GM19023 (cell line): Measurements from ENCODE around the gene FOXL2NB.

Experiments used
- ATAC-seq: cut with Tn5 transposase; IDR thresholded peaks from one replicate; pipeline ENCODE4 v1.9.1; 2021; ENCODE audit warnings: mild to moderate bottlenecking, moderate library complexity; ENCODE audit not compliant: unreplicated experiment

Gene FOXL2NB

GRCh38 chr3:138928727-138929372 is 18.2 kb upstream of the FOXL2NB start:
- ATAC-seq = no peak

DNA sequence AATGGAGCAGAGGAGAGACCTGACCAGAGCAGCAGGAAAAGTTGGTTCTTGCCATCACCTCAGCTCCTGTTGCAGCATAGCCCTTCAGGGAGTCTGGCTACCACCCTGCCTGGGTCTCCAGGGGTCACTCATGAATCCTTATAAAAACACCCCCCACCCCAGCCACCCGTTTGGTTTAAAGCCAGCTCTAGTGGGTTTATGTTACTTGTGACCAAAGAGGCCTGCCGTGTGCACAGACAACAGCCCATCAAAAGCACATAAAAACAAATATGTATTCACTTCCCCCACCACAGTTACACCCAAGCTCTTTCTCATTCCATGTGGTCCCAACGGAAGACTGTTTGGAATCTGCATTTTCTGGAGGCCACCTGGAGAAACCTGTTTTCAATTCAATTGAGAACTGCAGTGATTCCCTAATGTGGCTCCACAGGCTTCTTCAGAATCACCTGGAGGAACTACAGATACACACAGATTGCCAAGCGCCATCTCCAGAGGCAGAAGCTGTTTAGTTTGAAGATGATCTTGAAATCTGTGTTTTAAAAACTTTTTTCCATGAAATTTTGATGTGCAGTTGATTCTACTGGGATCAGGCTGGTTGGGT is 13.8 kb upstream of the FOXL2NB start:
- no peak for ATAC-seq

GRCh38 chr3:138933981-138934691 is 12.9 kb upstream of the FOXL2NB start:
- ATAC-seq = no peak

GRCh38 chr3:138935505-138935862 is 11.5 kb upstream of the FOXL2NB start:
- ATAC-seq = no peak

DNA sequence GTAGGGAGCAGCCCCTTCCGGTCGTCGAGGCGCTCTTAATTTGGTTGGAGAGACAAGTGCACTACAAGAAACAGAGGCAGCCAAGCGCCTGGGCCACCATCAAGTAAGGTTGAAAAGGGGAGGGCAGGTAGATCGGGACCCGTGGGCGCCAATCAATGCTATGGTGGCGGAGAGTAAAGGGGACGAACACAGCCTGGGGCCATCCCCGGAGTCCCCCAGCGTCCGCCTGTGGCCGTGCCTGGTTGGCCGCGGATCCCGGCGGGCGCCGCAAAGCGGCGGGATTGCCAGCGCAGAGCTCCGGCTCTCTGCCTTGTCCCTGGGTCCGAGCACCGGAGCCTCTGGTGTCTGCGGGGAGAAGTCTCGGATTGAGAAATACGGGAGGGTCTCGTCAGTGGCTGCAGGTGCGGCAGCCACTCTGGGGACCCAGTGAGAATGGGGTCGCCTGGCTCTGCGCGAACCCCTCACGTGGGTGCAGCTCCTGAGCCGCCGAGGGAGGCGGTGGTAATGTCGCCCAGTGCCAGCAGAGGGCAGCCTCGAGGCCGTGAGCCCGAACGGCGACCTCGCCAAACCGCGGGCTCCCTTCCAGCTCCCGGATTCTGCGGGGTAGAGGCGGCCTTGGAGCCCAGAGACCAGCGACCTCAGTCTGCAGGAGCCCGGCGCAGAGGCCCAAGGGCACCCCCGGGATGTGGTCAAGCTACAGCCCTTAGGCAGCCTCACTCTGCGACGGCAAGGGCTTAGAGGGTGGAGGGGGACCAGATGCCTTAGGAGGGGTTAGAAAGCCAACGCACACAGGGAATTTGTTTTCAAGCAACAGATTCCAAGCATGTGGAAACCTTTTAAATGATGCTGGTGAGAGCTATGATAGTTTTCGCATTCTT is 10.9 kb upstream of the FOXL2NB start:
- peak; percentile 66 for ATAC-seq

DNA sequence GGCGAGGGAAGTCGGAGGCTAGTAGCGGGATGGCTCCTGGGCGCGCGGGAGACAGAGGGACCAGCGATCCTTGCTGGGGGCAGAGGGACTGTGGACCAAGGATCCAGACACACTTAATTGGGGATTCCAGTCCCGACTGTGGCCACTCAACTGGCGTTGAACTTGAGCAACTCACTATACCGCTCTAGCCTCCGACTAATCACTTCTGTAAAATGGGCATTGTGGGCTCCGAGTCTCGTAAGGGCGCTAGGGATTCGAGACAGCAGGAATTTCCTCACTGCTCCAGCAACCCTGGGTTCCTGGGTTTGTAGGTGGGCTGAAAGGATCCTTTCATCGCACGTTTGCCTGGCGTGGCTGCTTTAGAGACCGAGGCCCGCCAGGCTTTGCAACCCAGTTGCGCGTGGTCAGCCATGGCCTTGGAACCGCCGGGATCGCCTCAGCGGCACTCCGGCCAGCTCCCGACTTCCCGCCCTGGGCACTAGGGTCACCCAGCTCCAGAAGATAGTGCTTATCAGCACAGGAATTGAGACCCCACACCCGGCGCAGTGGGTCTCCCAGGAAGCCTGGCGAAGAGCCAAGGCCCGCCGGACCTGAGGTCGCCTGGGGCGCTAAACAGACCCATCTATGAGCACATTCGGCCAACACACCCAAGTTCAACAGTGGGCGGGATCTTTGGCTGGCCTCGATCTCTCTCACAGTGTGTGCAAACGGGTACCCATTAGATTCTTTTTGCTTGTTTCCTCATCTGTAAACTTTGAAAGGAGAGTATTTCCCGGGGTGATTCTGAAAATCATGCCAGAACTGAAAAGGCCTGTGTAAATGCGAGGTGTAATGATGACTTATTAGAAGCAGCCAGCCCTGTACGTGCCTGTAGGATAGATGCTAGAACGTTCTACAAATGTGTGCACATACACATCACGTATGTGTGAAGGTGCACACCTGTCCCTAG is 10.0 kb upstream of the FOXL2NB start:
- ATAC-seq = no peak

DNA sequence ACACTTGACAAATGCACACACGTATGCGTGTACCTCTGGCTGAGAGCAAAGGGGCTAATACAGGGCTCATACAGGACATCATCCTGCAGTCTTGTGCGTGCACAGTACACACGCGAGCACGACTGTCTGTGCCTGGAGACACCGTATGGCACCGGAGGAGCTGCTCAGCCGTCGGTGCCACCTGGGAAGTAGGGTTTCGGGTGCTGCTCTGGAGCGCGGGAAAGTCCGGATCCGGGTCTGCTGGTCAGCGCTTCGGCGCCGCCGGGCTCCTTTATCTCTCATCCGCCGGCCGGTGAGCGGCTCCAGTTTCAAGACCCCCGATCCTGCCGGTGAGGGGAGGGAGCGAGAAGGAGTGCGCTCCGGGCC is 9.3 kb upstream of the FOXL2NB start:
- no peak for ATAC-seq

- ATAC-seq = no peak
Measured at GRCh38 chr3:138938056-138938876, 8.8 kb upstream of the FOXL2NB start.

DNA sequence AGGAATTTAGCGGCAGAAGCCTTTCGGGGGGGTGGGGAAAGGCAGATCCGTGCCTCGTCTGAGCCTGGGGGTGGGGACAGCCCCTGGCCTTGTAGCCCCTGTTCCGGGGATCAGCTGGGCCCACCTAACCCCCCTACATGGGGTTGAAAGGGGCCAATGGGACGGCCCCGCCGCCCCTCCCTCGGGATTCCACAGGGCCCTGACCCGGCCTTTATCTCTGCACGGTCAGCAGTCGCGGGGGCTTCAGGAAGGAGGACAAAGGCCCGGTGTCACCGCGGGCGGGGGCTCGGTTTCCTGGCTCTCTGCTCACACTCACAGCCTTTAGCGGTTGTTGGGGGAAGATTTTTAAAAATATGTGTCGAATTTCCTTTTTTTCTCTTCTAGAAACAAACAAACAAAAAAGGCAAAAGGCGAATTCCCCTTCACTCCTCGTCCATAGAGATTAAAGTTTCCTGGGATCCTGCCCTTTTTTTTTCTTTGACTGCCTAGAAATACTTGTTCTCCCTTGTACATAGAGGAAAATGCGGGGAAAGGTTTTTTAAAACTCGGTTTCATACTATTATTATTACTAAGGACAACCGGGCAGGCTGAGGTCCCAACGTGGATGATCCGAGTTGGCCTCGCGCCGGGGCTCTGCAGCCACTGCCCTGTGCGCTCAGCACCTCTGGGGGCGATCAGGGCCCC is 8.0 kb upstream of the FOXL2NB start:
- no peak for ATAC-seq

- ATAC-seq = no peak
Measured at GRCh38 chr3:138939561-138940241, 7.3 kb upstream of the FOXL2NB start.

DNA sequence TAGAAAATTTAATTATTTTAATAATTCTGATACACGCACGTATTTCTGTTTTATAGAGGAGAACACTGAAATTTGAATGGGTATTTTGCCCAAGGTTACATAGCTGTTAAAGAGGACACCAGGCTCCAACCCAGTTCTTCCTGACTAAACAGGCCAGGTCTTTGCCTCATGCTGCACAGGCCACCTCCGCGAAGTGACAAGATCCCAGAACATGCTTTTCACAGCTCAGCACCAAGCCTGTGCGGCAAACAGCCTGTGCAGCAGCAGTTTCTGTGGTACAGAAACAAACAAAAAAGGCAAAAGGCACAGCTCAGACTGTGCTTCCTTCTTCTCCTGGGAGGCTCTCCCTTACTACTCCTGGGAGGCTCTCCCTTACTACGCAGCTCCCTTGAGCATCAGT is 6.6 kb upstream of the FOXL2NB start:
- no peak for ATAC-seq

DNA sequence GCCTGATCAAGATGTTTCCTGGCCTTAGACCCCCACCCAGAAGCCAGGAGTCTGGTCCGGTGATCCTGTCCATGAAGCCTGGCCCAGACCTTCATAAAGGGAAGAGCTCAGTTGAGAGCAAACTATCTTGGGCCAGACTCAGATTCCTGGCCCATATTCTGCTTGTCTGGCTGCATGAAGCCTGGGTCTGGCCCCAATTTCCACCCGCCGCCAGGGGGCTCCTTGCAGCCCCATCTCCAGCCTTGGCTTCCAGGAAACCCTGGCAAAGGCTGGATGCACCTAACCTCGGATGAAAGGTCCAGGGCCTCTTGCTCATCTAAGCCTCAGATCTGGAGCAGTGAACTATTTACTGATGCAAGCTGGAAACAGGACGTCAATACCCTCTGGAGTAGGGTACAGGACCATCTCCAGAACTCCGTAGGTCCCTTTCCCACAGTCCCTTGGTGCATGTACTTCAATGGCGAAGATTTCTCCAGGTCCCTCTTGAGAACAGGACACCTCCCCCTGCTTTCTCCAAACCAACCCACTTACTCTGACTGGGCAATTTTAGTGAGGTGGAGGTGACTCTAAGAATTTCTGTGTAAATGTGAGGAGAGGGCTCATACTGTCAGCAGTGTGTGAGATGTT is 5.6 kb upstream of the FOXL2NB start:
- ATAC-seq = no peak

DNA sequence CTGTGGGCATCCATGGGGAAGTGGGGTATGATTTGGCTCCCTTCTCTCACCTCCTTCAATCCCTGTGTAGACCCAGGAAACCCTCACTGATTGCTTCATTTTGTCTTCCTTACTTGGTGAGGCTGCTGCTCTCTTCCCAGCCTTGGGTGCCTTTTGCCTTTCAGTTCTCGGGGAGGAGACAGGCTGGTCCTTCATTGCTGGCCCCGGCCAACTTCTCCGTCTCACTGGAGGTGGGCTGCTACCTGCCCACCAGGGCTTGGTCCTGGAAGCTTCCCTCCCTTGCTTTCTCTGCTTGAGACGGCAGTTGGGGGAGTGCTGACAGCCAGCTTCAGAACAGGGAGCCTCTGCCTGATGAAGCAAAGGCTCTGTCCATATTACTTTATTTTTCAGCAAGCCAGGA is 4.7 kb upstream of the FOXL2NB start:
- ATAC-seq = no peak

GRCh38 chr3:138942861-138943623 is 4.0 kb upstream of the FOXL2NB start:
- ATAC-seq = no peak

- ATAC-seq = no peak
Measured at GRCh38 chr3:138943724-138944653, 3.0 kb upstream of the FOXL2NB start.

DNA sequence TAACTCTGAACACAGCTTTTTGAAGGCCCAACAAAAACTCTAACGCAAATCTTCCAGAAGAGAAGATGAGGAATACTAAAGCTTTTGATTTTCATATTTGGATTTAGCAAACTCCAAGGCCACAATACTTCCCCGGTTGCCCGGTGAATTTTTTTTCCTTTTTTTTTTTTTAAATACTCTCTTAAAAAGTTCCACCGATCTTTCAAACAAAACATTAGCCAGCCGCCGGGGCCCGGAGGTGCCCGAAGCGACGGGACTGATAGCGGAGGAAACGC is 2.4 kb upstream of the FOXL2NB start:
- no peak for ATAC-seq
